Measurements from ENCODE around the gene CSK.

DNA sequence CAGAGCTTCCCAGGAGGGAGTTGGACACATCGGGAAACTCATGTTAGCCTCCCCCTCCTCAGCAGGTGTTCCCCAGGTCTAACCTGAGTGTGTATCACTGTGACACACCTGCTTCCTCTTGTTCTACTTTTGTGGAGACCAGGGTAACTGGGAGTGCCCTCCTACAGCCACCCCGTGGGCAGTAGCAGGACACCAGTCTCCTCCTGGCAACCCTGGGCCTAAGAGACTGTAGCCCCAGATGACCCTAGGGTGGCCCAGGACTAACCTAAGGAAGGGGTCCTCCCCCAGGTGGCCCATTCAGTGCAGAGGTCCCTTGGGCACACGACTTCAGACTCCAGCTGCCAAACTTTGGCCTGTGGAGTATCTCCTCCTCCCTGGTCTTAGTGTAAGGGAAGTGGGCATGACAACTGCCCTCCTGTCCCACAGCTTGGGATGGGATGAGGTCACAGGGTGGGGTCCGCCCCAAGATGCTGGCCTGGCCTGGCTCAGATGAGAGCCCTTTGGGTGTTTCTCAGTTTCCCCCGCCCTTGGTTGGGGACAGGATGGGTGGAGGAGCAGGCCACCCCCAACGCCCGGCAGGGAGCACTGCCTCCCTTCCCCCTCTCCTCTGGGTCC lies 4.8 kb downstream of the CSK start:
- TF ChIP-seq CTCF (conservative IDR thresholded peaks at IDR 0.05; ENCODE audit: low read length) (no peak), EZH2phosphoT487 (IDR thresholded peaks at IDR 0.05; ENCODE audit: borderline replicate concordance) (no peak)
